ENCODE data around the gene PTGER1.
"Not testable (repeated sequence)": the region's sequence is repeated elsewhere in the genome, so short reads cannot be mapped to it uniquely, and the experiment has no call there.

PTGER1 gene

GRCh38 chr19:14511229-14511593, 36.1 kb upstream of the PTGER1 start:
- H3K36me3 Mint-ChIP-seq (ENCODE audit: insufficient read depth), result peaks cover 77% of the 10 kb centered on the region
- no peak for DNase-seq
- peak overlapping the region in 1 of 2 donors; percentile 53 for H3K4me3 Mint-ChIP-seq
- H3K27me3 Mint-ChIP-seq, result no peaks in the 10 kb centered on the region
- peak overlapping the region; percentile 55 to 60 for H3K27ac Mint-ChIP-seq
- no peak for ATAC-seq (replicated peaks)
- no peaks in the 10 kb centered on the region for H3K9me3 Mint-ChIP-seq
- H3K4me1 Mint-ChIP-seq (ENCODE audit: low read depth in 2 of 2), result peaks cover 28 to 29% of the 10 kb centered on the region in 2 donors

GRCh38 chr19:14510311-14511228, 35.4 kb upstream of the PTGER1 start:
- DNase-seq, result no peak
- no peaks in the 10 kb centered on the region for H3K27me3 Mint-ChIP-seq
- H3K9me3 Mint-ChIP-seq, result no peaks in the 10 kb centered on the region
- peaks cover 27 to 29% of the 10 kb centered on the region in 2 donors for H3K4me1 Mint-ChIP-seq (ENCODE audit: low read depth in 2 of 2)
- no peak for ATAC-seq (replicated peaks)
- H3K4me3 Mint-ChIP-seq, result peak overlapping the region in 1 of 2 donors; percentile 53
- peak overlapping the region in 1 of 2 donors; percentile 59 for H3K27ac Mint-ChIP-seq
- H3K36me3 Mint-ChIP-seq (ENCODE audit: insufficient read depth), result peaks cover 74% of the 10 kb centered on the region

- peaks cover 55% of the 10 kb centered on the region for H3K36me3 Mint-ChIP-seq (ENCODE audit: insufficient read depth)
- no peaks in the 10 kb centered on the region for H3K27me3 Mint-ChIP-seq
- no peaks in the 10 kb centered on the region for H3K9me3 Mint-ChIP-seq
- no peak for DNase-seq
- H3K4me1 Mint-ChIP-seq (ENCODE audit: low read depth in 2 of 2), result peaks cover 22 to 29% of the 10 kb centered on the region in 2 donors
- H3K4me3 Mint-ChIP-seq, result peak overlapping the region; percentile 65 to 71
- H3K27ac Mint-ChIP-seq, result peak overlapping the region; percentile 78 to 94
- ATAC-seq (replicated peaks), result no peak
Observed at GRCh38 chr19:14507704-14508542, 32.8 kb upstream of the PTGER1 start.

GRCh38 chr19:14505488-14506239, 30.5 kb upstream of the PTGER1 start:
- peak overlapping the region; percentile 46 to 71 for H3K4me3 Mint-ChIP-seq

GRCh38 chr19:14504575-14504974, 29.4 kb upstream of the PTGER1 start:
- H3K27ac Mint-ChIP-seq; H3K4me3 Mint-ChIP-seq; ATAC-seq (replicated peaks); DNase-seq; H3K27me3 Mint-ChIP-seq; H3K9me3 Mint-ChIP-seq: not testable (repeated sequence)
- H3K36me3 Mint-ChIP-seq (ENCODE audit: insufficient read depth), result peaks cover 27% of the 10 kb centered on the region
- H3K4me1 Mint-ChIP-seq (ENCODE audit: low read depth in 2 of 2), result peaks cover 23 to 29% of the 10 kb centered on the region in 2 donors

More at GRCh38 chr19:14505488-14506239, 30.5 kb upstream of the PTGER1 start:
- Mint-ChIP-seq H3K9me3 (no peaks in the 10 kb centered on the region), H3K27ac (peak overlapping the region; percentile 78 to 89), H3K36me3 (ENCODE audit: insufficient read depth) (peaks cover 35% of the 10 kb centered on the region), H3K27me3 (no peaks in the 10 kb centered on the region), H3K4me1 (ENCODE audit: low read depth in 2 of 2) (peaks cover 23 to 29% of the 10 kb centered on the region in 2 donors)
- peak; percentile 70 to 73 (median 72) for DNase-seq
- ATAC-seq (replicated peaks), result peak; percentile 45

- no peaks in the 10 kb centered on the region for H3K27me3 Mint-ChIP-seq
- H3K9me3 Mint-ChIP-seq, result no peaks in the 10 kb centered on the region
- no peak for DNase-seq
- H3K4me1 Mint-ChIP-seq (ENCODE audit: low read depth in 2 of 2), result peaks cover 23 to 29% of the 10 kb centered on the region in 2 donors
- H3K27ac Mint-ChIP-seq, result peak overlapping the region in 1 of 2 donors; percentile 85
- peaks cover 23% of the 10 kb centered on the region for H3K36me3 Mint-ChIP-seq (ENCODE audit: insufficient read depth)
- ATAC-seq (replicated peaks), result no peak
- no peak overlapping the region for H3K4me3 Mint-ChIP-seq
Observed at GRCh38 chr19:14503285-14503684, 28.1 kb upstream of the PTGER1 start.

GRCh38 chr19:14502334-14503092, 27.4 kb upstream of the PTGER1 start:
- Mint-ChIP-seq H3K36me3 (ENCODE audit: insufficient read depth) (peaks cover 26% of the 10 kb centered on the region), H3K27me3 (no peaks in the 10 kb centered on the region), H3K9me3 (no peaks in the 10 kb centered on the region), H3K27ac (no peak overlapping the region), H3K4me3 (no peak overlapping the region), H3K4me1 (ENCODE audit: low read depth in 2 of 2) (peaks cover 23 to 27% of the 10 kb centered on the region in 2 donors)
- no peak for DNase-seq
- no peak for ATAC-seq (replicated peaks)

- no peaks in the 10 kb centered on the region for H3K9me3 Mint-ChIP-seq
- H3K36me3 Mint-ChIP-seq (ENCODE audit: insufficient read depth), result peaks cover 11% of the 10 kb centered on the region
- H3K4me1 Mint-ChIP-seq (ENCODE audit: low read depth in 2 of 2), result peaks cover 22 to 24% of the 10 kb centered on the region in 2 donors
- no peak for ATAC-seq (replicated peaks)
- H3K27me3 Mint-ChIP-seq, result no peaks in the 10 kb centered on the region
- no peak for DNase-seq
- no peak overlapping the region for H3K27ac Mint-ChIP-seq
- peak overlapping the region in 1 of 2 donors; percentile 82 for H3K4me3 Mint-ChIP-seq
Observed at GRCh38 chr19:14497228-14497921, 22.2 kb upstream of the PTGER1 start.

- Mint-ChIP-seq H3K4me3 (peak overlapping the region; percentile 82 to 83), H3K27ac (peak overlapping the region; percentile 74 to 79), H3K27me3 (no peaks in the 10 kb centered on the region), H3K36me3 (ENCODE audit: insufficient read depth) (peaks cover 11% of the 10 kb centered on the region), H3K4me1 (ENCODE audit: low read depth in 2 of 2) (peaks cover 22 to 23% of the 10 kb centered on the region in 2 donors), H3K9me3 (no peaks in the 10 kb centered on the region)
- no peak for ATAC-seq (replicated peaks)
- no peak for DNase-seq
Observed at GRCh38 chr19:14496834-14497227, 21.7 kb upstream of the PTGER1 start.

GRCh38 chr19:14496029-14496833, 21.1 kb upstream of the PTGER1 start, which contains the start of gene GIPC1:
TSS of gene GIPC1 (minus strand) at chr19:14496127. CDS start at chr19:14482976, 13,151 bp downstream.
- DNase-seq, result peak; percentile 74 to 81 (median 77)
- peak; percentile 85 for ATAC-seq (replicated peaks)
- Mint-ChIP-seq H3K27ac (peak within 1 kb of the TSS; percentile 79 to 82), H3K27me3 (no peaks in the 10 kb centered on the region), H3K9me3 (no peaks in the 10 kb centered on the region), H3K4me3 (peak within 1 kb of the TSS; percentile 82 to 83), H3K4me1 (ENCODE audit: low read depth in 2 of 2) (peaks cover 22 to 23% of the 10 kb centered on the region in 2 donors), H3K36me3 (ENCODE audit: insufficient read depth) (peaks cover 12% of the 10 kb centered on the region)

GRCh38 chr19:14495672-14496028, 20.5 kb upstream of the PTGER1 start:
- no peak for DNase-seq
- ATAC-seq (replicated peaks), result no peak
- H3K9me3 Mint-ChIP-seq, result no peaks in the 10 kb centered on the region
- peaks cover 14% of the 10 kb centered on the region for H3K36me3 Mint-ChIP-seq (ENCODE audit: insufficient read depth)
- H3K27me3 Mint-ChIP-seq, result no peaks in the 10 kb centered on the region
- peak overlapping the region; percentile 72 to 82 for H3K27ac Mint-ChIP-seq
- peak overlapping the region; percentile 82 to 83 for H3K4me3 Mint-ChIP-seq
- peaks cover 22 to 23% of the 10 kb centered on the region in 2 donors for H3K4me1 Mint-ChIP-seq (ENCODE audit: low read depth in 2 of 2)
